K562 (cell line): Measurements from ENCODE around the gene SIAE. TPM values are rescaled to one million over a fixed set of nuclear protein-coding genes. Genes with fewer than 3 reads are reported as not detected.

Experiments
- ATAC-seq: fragments of 200-7000 bp; cut with Tn5 transposase; 3 replicates; pipeline ENCODE4 v1.9.1; 2020; ENCODE audit warnings: moderate library complexity
- BruUV-seq: library from RNA; stranded (reverse); fragments of 400-500 nt; replicated peaks from 2 replicates; lab custom pipeline; 2021; lab: Mats Ljungman, UMichigan
- CTCF ChIA-PET: fragments of 300-600 bp; formaldehyde crosslinking; extraction: SDS; loops from one replicate; lab custom pipeline; 2021; ENCODE audit warnings: low intra/inter-chr PET ratio; lab: Yijun Ruan, JAX
- POLR2A ChIA-PET: fragments of 300-600, 350-650 bp; sonication (Branson Sonifier 250); formaldehyde crosslinking; extraction: SDS; loops from one replicate; lab custom pipeline; 2021; ENCODE audit warnings: antibody characterized with exemption, inconsistent platforms; lab: Yijun Ruan, JAX
- DNase-seq, 4 experiments: peaks; one replicate each; pipeline versions ENCODE4 v3.0.0 to v3.0.0-alpha.2; 2011 to 2018; ENCODE audit warnings: low spot score in 3 of 4, mixed read lengths in 3 of 4; ENCODE audit errors: extremely low read depth in 1 of 4
- FAIRE-seq: peaks from 2 replicates; lab custom pipeline; 2011; peaks lifted over from hg19 to GRCh38; lab: Jason Lieb, UNC
- H2AFZ ChIP-seq: 2 replicates; pipeline ENCODE4 v1.6.0; 2011; ENCODE audit warnings: low read depth, low read length, control low read depth, inconsistent platforms
- H3K27ac ChIP-seq: fragments of 200-600 bp; 3 replicates; pipeline ENCODE4 v1.8.0; 2011; ENCODE audit warnings: low read depth, mild to moderate bottlenecking, control low read depth, inconsistent platforms, low read length, moderate library complexity, mixed read lengths; ENCODE audit errors: extremely low read depth
- H3K27me3 ChIP-seq, 2 experiments: fragments of 300-600 bp in 1 of 2; 2 replicates in 1 of 2; 3 replicates in 1 of 2; pipeline versions ENCODE4 v1.6.0 to v1.8.0; 2011; ENCODE audit warnings: inconsistent platforms in 2 of 2, low read length in 2 of 2, mild to moderate bottlenecking in 1 of 2, mixed read lengths in 1 of 2, moderate library complexity in 1 of 2; ENCODE audit not compliant: control insufficient read depth in 2 of 2, insufficient read depth in 2 of 2
- H3K36me3 ChIP-seq: fragments of 300-600 bp; 3 replicates; pipeline ENCODE4 v1.8.0; 2011; ENCODE audit warnings: mild to moderate bottlenecking, low read length, inconsistent platforms; ENCODE audit not compliant: control insufficient read depth, insufficient read depth
- H3K4me1 ChIP-seq, 2 experiments: fragments of 200-600 bp in 1 of 2; replicated peaks in 1 of 2; 2 replicates in 1 of 2; 3 replicates in 1 of 2; pipeline versions ENCODE4 v1.5.1 to v1.8.0; 2011; ENCODE audit warnings: inconsistent platforms in 2 of 2, low read length in 2 of 2, mild to moderate bottlenecking in 1 of 2, mixed read lengths in 1 of 2, moderate library complexity in 1 of 2; ENCODE audit not compliant: control insufficient read depth in 2 of 2, insufficient read depth in 2 of 2
- H3K4me2 ChIP-seq: 2 replicates; pipeline ENCODE4 v1.6.1; 2011; ENCODE audit warnings: low read length, control low read depth, inconsistent platforms, mixed read lengths; ENCODE audit not compliant: insufficient read depth
- H3K4me3 ChIP-seq: fragments of 200-600 bp; sonication (generic), shearing (Covaris generic); 2 replicates; pipeline ENCODE4 v1.5.1; 2016; ENCODE audit warnings: control low read depth, inconsistent platforms
- H3K79me2 ChIP-seq: fragments of 200-600 bp; 3 replicates; pipeline ENCODE4 v1.8.0; 2011; ENCODE audit warnings: low read length, inconsistent platforms; ENCODE audit not compliant: control insufficient read depth, insufficient read depth
- H3K9ac ChIP-seq, 2 experiments: 2 replicates each; pipeline versions ENCODE4 v1.6.0 to v1.6.1; 2011; ENCODE audit warnings: low read depth in 2 of 2, low read length in 2 of 2, control low read depth in 1 of 2, inconsistent platforms in 1 of 2, mild to moderate bottlenecking in 1 of 2, mixed read lengths in 1 of 2; ENCODE audit not compliant: insufficient read depth in 1 of 2
- H3K9me1 ChIP-seq: one replicate; pipeline ENCODE4 v1.6.0; 2011; ENCODE audit warnings: inconsistent platforms, mild to moderate bottlenecking, low read length, moderate library complexity; ENCODE audit not compliant: control insufficient read depth, insufficient read depth
- H3K9me3 ChIP-seq: replicated peaks from 2 replicates; pipeline ENCODE4 v1.5.1; 2011; ENCODE audit warnings: low read depth, low read length, inconsistent platforms; ENCODE audit not compliant: control insufficient read depth, insufficient read depth
- H4K20me1 ChIP-seq: replicated peaks from 2 replicates; pipeline ENCODE4 v1.6.1; 2011; ENCODE audit warnings: low read length, inconsistent platforms, mixed read lengths; ENCODE audit not compliant: control insufficient read depth, insufficient read depth
- ESRRB ChIP-seq: fragments of 250-450 bp; sonication (Bioruptor Pico); IDR thresholded peaks from 2 replicates; pipeline ENCODE4 v1.5.0; 2020; ENCODE audit warnings: mild to moderate bottlenecking, moderate library complexity, borderline replicate concordance
- HMBOX1 ChIP-seq: sonication (generic); IDR thresholded peaks from 2 replicates; pipeline ENCODE4 v1.6.1; 2016
- RBM22 ChIP-seq: fragments of 200-400 bp; formaldehyde crosslinking; IDR thresholded peaks from 2 replicates; pipeline ENCODE4 v1.6.1; 2018; ENCODE audit warnings: low read length, low read depth; ENCODE audit not compliant: poor library complexity, severe bottlenecking
- UBTF ChIP-seq, 2 experiments: IDR thresholded peaks; 2 replicates each; pipeline ENCODE4 v1.6.1; 2012; ENCODE audit warnings: improper control_type of control experiment in 2 of 2, low read depth in 2 of 2, low read length in 2 of 2, borderline replicate concordance in 1 of 2
- YY1 ChIP-seq, 3 experiments: IDR thresholded peaks; 2 replicates each; pipeline ENCODE4 v1.6.1; 2011; ENCODE audit warnings: low read length in 2 of 3, mild to moderate bottlenecking in 2 of 3, moderate library complexity in 2 of 3, borderline replicate concordance in 1 of 3, control low read depth in 1 of 3, low read depth in 1 of 3; ENCODE audit not compliant: insufficient read depth in 3 of 3, insufficient replicate concordance in 2 of 3, control insufficient read depth in 1 of 3, insufficient read length in 1 of 3; ENCODE audit errors: extremely low read depth in 1 of 3
- WGBS: fragments of 100-300 bp; shearing (Covaris generic); methylation state at CpG from one replicate; pipeline ENCODE4 v1.1.6; 2016; ENCODE audit warnings: low coverage, mixed read lengths; ENCODE audit not compliant: insufficient coverage; ENCODE audit errors: missing lambda C conversion rate; 5-methylcytosine and 5-hydroxymethylcytosine counted together
- in situ Hi-C: fragments of 300-500 bp; cut with MboI; formaldehyde crosslinking; loops from 4 replicates; pipeline ENCODE4 v1.15.0; 2018; ENCODE audit warnings: inconsistent platforms, mixed read lengths
- intact Hi-C: fragments of 100-400 bp; cut with micrococcal nuclease; formaldehyde crosslinking; loops from 2 replicates; pipeline ENCODE4 v1.14.2; 2022
- polyA plus RNA-seq, 8 experiments: library from polyadenylated mRNA; depleted of rRNA in 4 of 8; stranded (reverse) in 5 of 8; unstranded in 3 of 8; fragments of >200 nt; fragmentation: Nextera tagmentation in 2 of 8; fragmentation: Illumina TruSeq in 1 of 8; extraction: Ambion mirVana in 2 of 8; extraction: Trizol in 1 of 8; gene quantifications; 2 replicates each; pipeline versions ENCODE4 v1.2.1 to v1.2.3, GENCODE V29; 2011 to 2014; ENCODE audit warnings: inconsistent platforms in 1 of 8, missing spikeins in 1 of 8
- total RNA-seq, 7 experiments: library from RNA; depleted of rRNA in 6 of 7; stranded (reverse); fragments of >200 nt in 6 of 7; fragmentation: Illumina TruSeq in 2 of 7; extraction: Trizol in 2 of 7; gene quantifications; 2 replicates each; pipeline versions ENCODE4 v1.2.1 to v1.2.3, GENCODE V29; 2011 to 2021; ENCODE audit warnings: low replicate concordance in 1 of 7

Gene SIAE
- total and polyA plus RNA-seq, 9 of the 15 experiments (the other 6 are each of a cell fraction or from before 2014, with no cell fraction given): 0.89 to 9.6 (median 3.7) TPM

GRCh38 chr11:124646148-124646547 is 27.4 kb downstream of the SIAE start:
- CTCF ChIA-PET: interaction anchor here (1.8 kb wide), 1 partner anchor 147 kb away, joined by 5 read pairs; no protein-coding TSS in a partner anchor
- no TSS peak for BruUV-seq

More at GRCh38 chr11:124646148-124646547, 27.4 kb downstream of the SIAE start:
- H3K4me3 ChIP-seq: no peak overlapping the region
- intact Hi-C loops: no loop called here
- FAIRE-seq (no peak), DNase-seq (no peak), ATAC-seq (no peak)
- no peaks in the 10 kb centered on the region for H3K36me3 ChIP-seq
- no peaks in the 10 kb centered on the region for H3K79me2 ChIP-seq
- POLR2A ChIA-PET: no interaction called here
- H3K4me2 ChIP-seq: no peak overlapping the region
- H2AFZ ChIP-seq: no peak overlapping the region
- H3K9ac ChIP-seq: no peak overlapping the region
- no peaks in the 10 kb centered on the region for H3K9me1 ChIP-seq
- H3K27me3 ChIP-seq: no peaks in the 10 kb centered on the region
- H3K27ac ChIP-seq: no peak overlapping the region
- H3K9me3 ChIP-seq: peaks cover under 1% of the 10 kb centered on the region; the same call in 1 of the 2 replicates
- in situ Hi-C loops: no loop called here
- H4K20me1 ChIP-seq: no peaks in the 10 kb centered on the region
- no peak for TF ChIP-seq ESRRB (CRISPR knock-in tag)
- TF ChIP-seq UBTF (IDR thresholded peaks at IDR 0.05; ENCODE audit: borderline replicate concordance in 1 of 2, low read depth in 2 of 2, low read length in 2 of 2): no peak
- TF ChIP-seq YY1 (IDR thresholded peaks at IDR 0.05; ENCODE audit: borderline replicate concordance in 1 of 3, control insufficient read depth in 1 of 3, extremely low read depth in 1 of 3, insufficient read depth in 3 of 3, insufficient read length in 1 of 3, insufficient replicate concordance in 2 of 3, low read depth in 1 of 3, low read length in 2 of 3): no peak
- TF ChIP-seq HMBOX1: peak; percentile 69
- no peak for TF ChIP-seq RBM22
- 76% methylated on average over 3 of the region's 3 CpGs for WGBS
- H3K4me1 ChIP-seq: peaks cover 0 to 27% of the 10 kb centered on the region in 2 experiments; a peak in 4 of 5 replicates
